Heart left ventricle (tissue), 13 donors: ENCODE measurements around the gene ZCCHC8.

ENCODE experiments used
- CTCF ChIP-seq, 12 donors: fragments of 200-600 bp; sonication (generic) in 4 of 12; IDR thresholded peaks; one replicate each; pipeline versions ENCODE4 v1.5.0 to v1.8.0; 2018 to 2022; ENCODE audit warnings: antibody characterized with exemption in 12 of 12, mild to moderate bottlenecking in 5 of 12
- POLR2A ChIP-seq, 2 donors: fragments of 450-650 bp; IDR thresholded peaks; one replicate each; pipeline ENCODE4 v1.6.1; 2017; ENCODE audit warnings: antibody characterized with exemption in 2 of 2, mild to moderate bottlenecking in 2 of 2, moderate library complexity in 2 of 2
- donor health status: ischemic (EF 13 %, LVEDD 7.1; RV severe dilation, severe dysfunction).
- donor health status: DM: no; HTN: yes; CAD: no.
- donor health status: DM: no; HTN: no; CAD: no.
- donor health status: ischemic (EF 25% LVEDD 6.9; RV normal size, moderate dysfunction).
- donor health status: ischemic (EF 25% LVEDD 5.7; RV mildly dilated, moderate dysfunction).
- donor health status: ischemic (EF 35%, LVEDD 5.7; RV mildly dilated, moderate dysfunction).
- donor health status: nonischemic (EF 11% LVEDD 7.7; RV severe dilation, severe dysfunction).
- donor health status: DM: yes; HTN: yes; CAD: no.
- donor health status: PGD.
- donor health status: ischemic (EF 29% LVEDD 5.4; RV normal size, mild dysfunction).
- donor health status: nonischemic (EF 23%, LVEDD 6.1; RV moderate dilation, normal function).

GRCh38 chr12:122547330-122547729 is 46.6 kb upstream of the ZCCHC8 start:
- no peak for TF ChIP-seq CTCF (IDR thresholded peaks at IDR 0.05)
- TF ChIP-seq POLR2A (IDR thresholded peaks at IDR 0.05), result no peak
